ENCODE data around the gene CFAP99. TPM values are rescaled to one million over a fixed set of nuclear protein-coding genes. Genes with fewer than 3 reads are reported as not detected.

CFAP99 gene
- polyA plus RNA-seq, 1 donor (not counting 4 experiments of a cell fraction or from before 2014, with no cell fraction given) = not detected

- H3K9ac ChIP-seq (ENCODE audit: control insufficient read depth, extremely low read depth, insufficient read depth, low read length) = no peak overlapping the region
- H3K79me2 ChIP-seq (ENCODE audit: control insufficient read depth, insufficient read depth, low read length) = no peaks in the 10 kb centered on the region
- FAIRE-seq (no peak), DNase-seq (ENCODE audit: low read depth, low spot score) (no peak)
- H2AFZ ChIP-seq (ENCODE audit: control insufficient read depth, low read length) = no peak overlapping the region
- H3K9me1 ChIP-seq (ENCODE audit: control insufficient read depth, extremely low read depth, insufficient read depth, low read length) = no peaks in the 10 kb centered on the region
- peaks cover 6% of the 10 kb centered on the region for H3K4me1 ChIP-seq (ENCODE audit: control insufficient read depth, extremely low read depth, insufficient read depth, low read length)
- dilution Hi-C loops (cut with MboI; ENCODE audit: extremely low pct_ligation_motif_present, low sequenced_read_pairs) = no loop called here
- H3K4me2 ChIP-seq (ENCODE audit: control insufficient read depth, extremely low read depth, insufficient read depth, low read depth, low read length) = no peak overlapping the region
- no peaks in the 10 kb centered on the region for H3K9me3 ChIP-seq (ENCODE audit: control insufficient read depth, low read depth, low read length)
- H3K27me3 ChIP-seq (ENCODE audit: control insufficient read depth, extremely low read depth, insufficient read depth, low read length) = peaks cover 29% of the 10 kb centered on the region
- H3K36me3 ChIP-seq (ENCODE audit: control insufficient read depth in 2 of 2, extremely low read depth in 1 of 2, insufficient read depth in 2 of 2, low read length in 2 of 2) = no peaks in the 10 kb centered on the region
- no peak overlapping the region for H3K4me3 ChIP-seq (ENCODE audit: control insufficient read depth in 2 of 3, extremely low read depth in 1 of 3, insufficient read depth in 2 of 3, low read depth in 1 of 3, low read length in 3 of 3)
- TF ChIP-seq CTCF (optimal IDR thresholded peaks at IDR 0.05 in 1 of 3, IDR thresholded peaks at IDR 0.05 in 1 of 3, conservative IDR thresholded peaks at IDR 0.05 in 1 of 3; ENCODE audit: extremely low read depth in 1 of 3, insufficient read depth in 2 of 3, low read length in 3 of 3) (no peak), EZH2 (IDR thresholded peaks at IDR 0.05; ENCODE audit: low read length) (peak; percentile 4)
- H4K20me1 ChIP-seq (ENCODE audit: control insufficient read depth, extremely low read depth, insufficient read depth, low read length) = peaks cover 2% of the 10 kb centered on the region
- no peak overlapping the region for H3K27ac ChIP-seq (ENCODE audit: control insufficient read depth, insufficient read depth, low read length)
Measured at GRCh38 chr4:2400841-2401609, 17.7 kb upstream of the CFAP99 start.

DNA sequence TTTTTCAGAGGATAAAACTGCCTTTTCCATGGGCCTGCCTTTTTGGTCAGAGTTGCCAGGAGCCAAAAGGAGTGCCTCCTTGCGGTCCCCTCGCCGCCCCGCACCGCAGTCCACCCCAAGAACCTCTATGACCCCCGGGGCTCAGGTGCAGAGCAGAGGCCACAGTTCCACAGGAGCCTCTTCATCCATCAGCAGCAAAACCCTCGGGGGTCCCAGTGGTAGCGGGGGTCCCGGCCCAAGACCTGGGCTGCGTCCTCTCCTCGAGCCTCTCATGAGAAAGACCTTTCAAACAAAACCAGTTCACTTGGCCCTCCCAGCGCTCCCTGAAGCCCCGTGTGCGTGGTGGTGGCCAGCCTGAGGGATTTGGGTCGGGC lies 17.2 kb upstream of the CFAP99 start:
- Histone ChIP-seq H3K27me3 (ENCODE audit: control insufficient read depth, extremely low read depth, insufficient read depth, low read length) (peaks cover 29% of the 10 kb centered on the region), H4K20me1 (ENCODE audit: control insufficient read depth, extremely low read depth, insufficient read depth, low read length) (peaks cover 2% of the 10 kb centered on the region), H2AFZ (ENCODE audit: control insufficient read depth, low read length) (no peak overlapping the region), H3K4me3 (ENCODE audit: control insufficient read depth in 2 of 3, extremely low read depth in 1 of 3, insufficient read depth in 2 of 3, low read depth in 1 of 3, low read length in 3 of 3) (no peak overlapping the region), H3K4me2 (ENCODE audit: control insufficient read depth, extremely low read depth, insufficient read depth, low read depth, low read length) (no peak overlapping the region), H3K79me2 (ENCODE audit: control insufficient read depth, insufficient read depth, low read length) (no peaks in the 10 kb centered on the region), H3K36me3 (ENCODE audit: control insufficient read depth in 2 of 2, extremely low read depth in 1 of 2, insufficient read depth in 2 of 2, low read length in 2 of 2) (no peaks in the 10 kb centered on the region), H3K9ac (ENCODE audit: control insufficient read depth, extremely low read depth, insufficient read depth, low read length) (no peak overlapping the region), H3K4me1 (ENCODE audit: control insufficient read depth, extremely low read depth, insufficient read depth, low read length) (peaks cover 6% of the 10 kb centered on the region), H3K27ac (ENCODE audit: control insufficient read depth, insufficient read depth, low read length) (no peak overlapping the region), H3K9me3 (ENCODE audit: control insufficient read depth, low read depth, low read length) (no peaks in the 10 kb centered on the region), H3K9me1 (ENCODE audit: control insufficient read depth, extremely low read depth, insufficient read depth, low read length) (no peaks in the 10 kb centered on the region)
- peak; percentile 64 for TF ChIP-seq EZH2 (IDR thresholded peaks at IDR 0.05; ENCODE audit: low read length)
- no peak for TF ChIP-seq CTCF (optimal IDR thresholded peaks at IDR 0.05 in 1 of 3, IDR thresholded peaks at IDR 0.05 in 1 of 3, conservative IDR thresholded peaks at IDR 0.05 in 1 of 3; ENCODE audit: extremely low read depth in 1 of 3, insufficient read depth in 2 of 3, low read length in 3 of 3)
- no peak for FAIRE-seq
- dilution Hi-C loops (cut with MboI; ENCODE audit: extremely low pct_ligation_motif_present, low sequenced_read_pairs) = no loop called here
- no peak for DNase-seq (ENCODE audit: low read depth, low spot score)

All from keratinocyte (primary cell).